Astrocyte of the cerebellum (primary cell): ENCODE measurements around the gene SPOCK1.

Experiments used
- DNase-seq: peaks from one replicate; pipeline ENCODE4 v3.0.0-alpha.2; 2011; ENCODE audit warnings: low read depth
- H3K4me3 ChIP-seq: 2 replicates; pipeline ENCODE4 v1.5.1; 2011; ENCODE audit warnings: mild to moderate bottlenecking, low read depth, low read length, moderate library complexity
- CTCF ChIP-seq: IDR thresholded peaks from 2 replicates; pipeline ENCODE4 v1.5.1; 2012; ENCODE audit warnings: low read length, low read depth, moderate library complexity, mild to moderate bottlenecking; ENCODE audit errors: missing control alignments
- in situ Hi-C: cut with HindIII; loops from 2 replicates; pipeline ENCODE4 v1.10.0; 2017; ENCODE audit warnings: low sequenced_read_pairs

The SPOCK1 gene

GRCh38 chr5:137090721-137091120 lies 408.4 kb downstream of the SPOCK1 start:
- H3K4me3 ChIP-seq: no peak overlapping the region
- TF ChIP-seq CTCF: no peak
- no peak for DNase-seq
- in situ Hi-C loops: no loop called here

- H3K4me3 ChIP-seq: no peak overlapping the region
- TF ChIP-seq CTCF: no peak
- DNase-seq: no peak
- in situ Hi-C loops: no loop called here
Observed at GRCh38 chr5:137090151-137090550, 409.0 kb downstream of the SPOCK1 start.

- in situ Hi-C loops: no loop called here
- no peak for DNase-seq
- no peak overlapping the region for H3K4me3 ChIP-seq
- no peak for TF ChIP-seq CTCF
Observed at GRCh38 chr5:137088175-137088574, 411.0 kb downstream of the SPOCK1 start.

- in situ Hi-C loops: no loop called here
- no peak for DNase-seq
- TF ChIP-seq CTCF: no peak
- H3K4me3 ChIP-seq: no peak overlapping the region
Observed at GRCh38 chr5:137086342-137086741, 412.8 kb downstream of the SPOCK1 start.

- no peak for TF ChIP-seq CTCF
- DNase-seq: no peak
- no peak overlapping the region for H3K4me3 ChIP-seq
- in situ Hi-C loops: no loop called here
Observed at GRCh38 chr5:137085206-137085605, 413.9 kb downstream of the SPOCK1 start.

- DNase-seq: no peak
- no peak for TF ChIP-seq CTCF
- H3K4me3 ChIP-seq: no peak overlapping the region
- in situ Hi-C loops: no loop called here
Observed at GRCh38 chr5:137084016-137084415, 415.1 kb downstream of the SPOCK1 start.

- no peak for DNase-seq
- TF ChIP-seq CTCF: no peak
- in situ Hi-C loops: no loop called here
Observed at GRCh38 chr5:137082951-137083350, 416.2 kb downstream of the SPOCK1 start.

More at GRCh38 chr5:137082951-137083350, 416.2 kb downstream of the SPOCK1 start:
- H3K4me3 ChIP-seq: no peak overlapping the region
